ENCODE data around the gene NUMB. TPM values are rescaled to one million over a fixed set of nuclear protein-coding genes. Genes with fewer than 3 reads are reported as not detected.

NUMB gene
- total RNA-seq, 2 donors from 2014 or later, result 79.9 to 85.2 TPM

- WGBS, 2 experiments (ENCODE audit: insufficient coverage in 1 of 2, insufficient read length in 1 of 2), result 100% methylated on average over 2 of the region's 2 CpGs
- TF ChIP-seq CTCF (conservative IDR thresholded peaks at IDR 0.05), result no peak
- Histone ChIP-seq H3K4me1 (ENCODE audit: control insufficient read depth, insufficient read depth, low read length) (no peaks in the 10 kb centered on the region), H3K9ac (ENCODE audit: extremely low read depth, low read length, poor library complexity, severe bottlenecking) (no peak overlapping the region), H3K27me3 (ENCODE audit: control insufficient read depth, insufficient read depth, low read length, poor library complexity, severe bottlenecking) (no peaks in the 10 kb centered on the region), H3K4me3 (ENCODE audit: low read length) (no peak overlapping the region), H3K9me3 (ENCODE audit: control insufficient read depth, low read length) (no peaks in the 10 kb centered on the region), H3K36me3 (ENCODE audit: control insufficient read depth, insufficient read depth, low read length) (no peaks in the 10 kb centered on the region), H3K27ac (ENCODE audit: low read depth, low read length) (no peak overlapping the region)
- H3K27me3 Mint-ChIP-seq (ENCODE audit: insufficient read depth), result no peaks in the 10 kb centered on the region
- H3K4me3 Mint-ChIP-seq, result no peak overlapping the region
- no peak for DNase-seq
- H3K9me3 Mint-ChIP-seq, result no peaks in the 10 kb centered on the region
- H3K36me3 Mint-ChIP-seq (ENCODE audit: low read depth), result peaks cover 3% of the 10 kb centered on the region
- H3K27ac Mint-ChIP-seq, result no peak overlapping the region
- H3K4me1 Mint-ChIP-seq, result peaks cover 4% of the 10 kb centered on the region
These were observed 21.1 kb downstream of the NUMB start for GRCh38 chr14:73437206-73437605.

GRCh38 chr14:73432124-73432523, 26.2 kb downstream of the NUMB start:
- H3K4me3 ChIP-seq (ENCODE audit: low read length), result no peak overlapping the region
- peaks cover 7% of the 10 kb centered on the region for H3K36me3 Mint-ChIP-seq (ENCODE audit: low read depth)
- no peak overlapping the region for H3K27ac ChIP-seq (ENCODE audit: low read depth, low read length)
- no peak overlapping the region for H3K9ac ChIP-seq (ENCODE audit: extremely low read depth, low read length, poor library complexity, severe bottlenecking)
- H3K4me1 ChIP-seq (ENCODE audit: control insufficient read depth, insufficient read depth, low read length), result no peaks in the 10 kb centered on the region
- DNase-seq, result no peak
- H3K9me3 Mint-ChIP-seq, result no peaks in the 10 kb centered on the region
- no peaks in the 10 kb centered on the region for H3K27me3 Mint-ChIP-seq (ENCODE audit: insufficient read depth)
- H3K4me1 Mint-ChIP-seq, result peaks cover 4% of the 10 kb centered on the region
- H3K9me3 ChIP-seq (ENCODE audit: control insufficient read depth, low read length), result no peaks in the 10 kb centered on the region
- 100% methylated on average over 1 of the region's 3 CpGs; no CpG with 5 or more reads in 1 of the 2 experiments for WGBS, 2 experiments (ENCODE audit: insufficient coverage in 1 of 2, insufficient read length in 1 of 2)
- TF ChIP-seq CTCF (conservative IDR thresholded peaks at IDR 0.05), result no peak
- no peaks in the 10 kb centered on the region for H3K27me3 ChIP-seq (ENCODE audit: control insufficient read depth, insufficient read depth, low read length, poor library complexity, severe bottlenecking)
- H3K27ac Mint-ChIP-seq, result no peak overlapping the region
- H3K36me3 ChIP-seq (ENCODE audit: control insufficient read depth, insufficient read depth, low read length), result peaks cover 4% of the 10 kb centered on the region
- no peak overlapping the region for H3K4me3 Mint-ChIP-seq

- H3K4me1 Mint-ChIP-seq, result peaks cover 4% of the 10 kb centered on the region
These were observed 30.0 kb downstream of the NUMB start for GRCh38 chr14:73428353-73428824.

More at GRCh38 chr14:73428353-73428824, 30.0 kb downstream of the NUMB start:
- H3K27me3 ChIP-seq (ENCODE audit: control insufficient read depth, insufficient read depth, low read length, poor library complexity, severe bottlenecking), result no peaks in the 10 kb centered on the region
- H3K27ac Mint-ChIP-seq, result no peak overlapping the region
- no peak for DNase-seq
- peaks cover 6% of the 10 kb centered on the region for H3K36me3 Mint-ChIP-seq (ENCODE audit: low read depth)
- H3K9me3 Mint-ChIP-seq, result no peaks in the 10 kb centered on the region
- no peak overlapping the region for H3K9ac ChIP-seq (ENCODE audit: extremely low read depth, low read length, poor library complexity, severe bottlenecking)
- TF ChIP-seq CTCF (conservative IDR thresholded peaks at IDR 0.05), result no peak
- H3K27ac ChIP-seq (ENCODE audit: low read depth, low read length), result no peak overlapping the region
- no peak overlapping the region for H3K4me3 Mint-ChIP-seq
- H3K36me3 ChIP-seq (ENCODE audit: control insufficient read depth, insufficient read depth, low read length), result peaks cover 4% of the 10 kb centered on the region
- WGBS, 2 experiments (ENCODE audit: insufficient coverage in 1 of 2, insufficient read length in 1 of 2), result 86 to 98% methylated on average over 5 of the region's 5 CpGs
- no peaks in the 10 kb centered on the region for H3K4me1 ChIP-seq (ENCODE audit: control insufficient read depth, insufficient read depth, low read length)
- H3K27me3 Mint-ChIP-seq (ENCODE audit: insufficient read depth), result no peaks in the 10 kb centered on the region
- no peaks in the 10 kb centered on the region for H3K9me3 ChIP-seq (ENCODE audit: control insufficient read depth, low read length)
- no peak overlapping the region for H3K4me3 ChIP-seq (ENCODE audit: low read length)
